Gastrocnemius medialis (tissue), 4 donors: ENCODE data around the gene GPATCH2L. TPM values are rescaled to one million over a fixed set of nuclear protein-coding genes. Genes with fewer than 3 reads are reported as not detected.

ENCODE experiments used
- ATAC-seq, 2 donors: fragments of 150-250 bp; one replicate each; pipeline ENCODE4 v1.9.1; 2016
- DNase-seq, 2 donors: peaks; one replicate each; pipeline ENCODE4 v3.0.0-alpha.2; 2019
- H3K27ac ChIP-seq, 4 donors: fragments of 200-600 bp; sonication (generic); 1 replicate in 1 of 4; 2 replicates in 3 of 4; pipeline ENCODE4 v1.5.1; 2016 to 2018; ENCODE audit warnings: mild to moderate bottlenecking in 2 of 4, moderate library complexity in 1 of 4
- H3K27me3 ChIP-seq, 3 donors: fragments of 200-600 bp; sonication (generic) in 2 of 3; 1 replicate in 1 of 3; 2 replicates in 2 of 3; pipeline versions ENCODE4 v1.5.1 to v1.6.0; 2016 to 2019; ENCODE audit warnings: mild to moderate bottlenecking in 1 of 3, moderate library complexity in 1 of 3
- H3K36me3 ChIP-seq, 2 donors: fragments of 200-600 bp; sonication (generic) in 1 of 2; one replicate each; pipeline ENCODE4 v1.5.1; 2017 to 2018
- H3K4me1 ChIP-seq, 2 donors: fragments of 200-600 bp; sonication (generic) in 1 of 2; one replicate each; pipeline ENCODE4 v1.5.1; 2016 to 2017; ENCODE audit warnings: mild to moderate bottlenecking in 2 of 2
- H3K4me3 ChIP-seq, 4 donors: fragments of 200-600 bp; sonication (generic) in 3 of 4; 1 replicate in 1 of 4; 2 replicates in 3 of 4; pipeline ENCODE4 v1.5.1; 2016 to 2019; ENCODE audit warnings: mild to moderate bottlenecking in 2 of 4
- H3K9me3 ChIP-seq, 3 donors: fragments of 200-600 bp; sonication (generic) in 2 of 3; 1 replicate in 1 of 3; 2 replicates in 2 of 3; pipeline ENCODE4 v1.5.1; 2016 to 2019
- CTCF ChIP-seq, 5 experiments: fragments of 450-650 bp in 3 of 5; fragments of 200-600 bp in 2 of 5; sonication (generic) in 2 of 5; IDR thresholded peaks in 4 of 5; conservative IDR thresholded peaks in 1 of 5; 1 replicate in 4 of 5; 2 replicates in 1 of 5; pipeline ENCODE4 v1.5.1; 2016 to 2019; ENCODE audit warnings: antibody characterized with exemption in 5 of 5, mild to moderate bottlenecking in 3 of 5, moderate library complexity in 3 of 5
- POLR2A ChIP-seq, 2 donors: fragments of 450-650 bp; IDR thresholded peaks; one replicate each; pipeline ENCODE4 v1.6.1; 2017; ENCODE audit warnings: antibody characterized with exemption in 2 of 2, mild to moderate bottlenecking in 2 of 2, moderate library complexity in 2 of 2
- in situ Hi-C, 4 donors: fragments of 200-750 bp; cut with MboI; loops; one replicate each; pipeline versions ENCODE4 v1.15.0 to v1.8.0; 2017; ENCODE audit warnings: low sequenced_read_pairs in 4 of 4
- intact Hi-C: fragments of 100-400 bp; cut with DNase I; formaldehyde crosslinking; loops from one replicate; pipeline ENCODE4 v1.15.1; 2023; ENCODE audit warnings: low total_unique reads
- total RNA-seq, 4 donors: library from RNA; depleted of rRNA; stranded (reverse); fragments of >200 nt; gene quantifications; one replicate each; pipeline versions ENCODE4 v1.1.0 to v1.2.3, GENCODE V29; 2016

GPATCH2L gene
- total RNA-seq, 4 donors from 2014 or later: 24.6 to 63.5 (median 41.9) TPM

- H3K36me3 ChIP-seq: peaks cover 5 to 29% of the 10 kb centered on the region in 2 donors
- no peak overlapping the region for H3K4me3 ChIP-seq
- no peaks in the 10 kb centered on the region for H3K4me1 ChIP-seq
- ATAC-seq: no peak
- intact Hi-C loops (no loop called here), in situ Hi-C loops (no loop called here)
- TF ChIP-seq POLR2A (IDR thresholded peaks at IDR 0.05): no peak
- no peak for TF ChIP-seq CTCF (IDR thresholded peaks at IDR 0.05 in 4 of 5, conservative IDR thresholded peaks at IDR 0.05 in 1 of 5)
- H3K27me3 ChIP-seq: no peaks in the 10 kb centered on the region
- DNase-seq: no peak
- H3K9me3 ChIP-seq: no peaks in the 10 kb centered on the region
- no peak overlapping the region for H3K27ac ChIP-seq
These were observed 54.0 kb downstream of the GPATCH2L start for GRCh38 chr14:76205708-76206107.

GRCh38 chr14:76208340-76208739, 56.6 kb downstream of the GPATCH2L start:
- intact Hi-C loops: no loop called here

GRCh38 chr14:76212242-76212641, 60.5 kb downstream of the GPATCH2L start:
- no peak for DNase-seq
- Histone ChIP-seq H3K9me3 (peaks cover 0 to 10% (median 0%) of the 10 kb centered on the region in 3 donors), H3K27me3 (no peaks in the 10 kb centered on the region), H3K4me1 (no peaks in the 10 kb centered on the region), H3K4me3 (no peak overlapping the region), H3K27ac (no peak overlapping the region), H3K36me3 (no peaks in the 10 kb centered on the region)
- in situ Hi-C loops: no loop called here
- intact Hi-C loops: no loop called here
- no peak for ATAC-seq
- TF ChIP-seq POLR2A (IDR thresholded peaks at IDR 0.05): no peak

More at GRCh38 chr14:76208340-76208739, 56.6 kb downstream of the GPATCH2L start:
- H3K36me3 ChIP-seq: peaks cover 0 to 6% of the 10 kb centered on the region in 2 donors
- no peaks in the 10 kb centered on the region for H3K27me3 ChIP-seq
- in situ Hi-C loops: no loop called here
- H3K27ac ChIP-seq: no peak overlapping the region
- no peaks in the 10 kb centered on the region for H3K4me1 ChIP-seq
- no peak overlapping the region for H3K4me3 ChIP-seq
- ATAC-seq: no peak
- TF ChIP-seq POLR2A (IDR thresholded peaks at IDR 0.05): no peak
- no peak for TF ChIP-seq CTCF (IDR thresholded peaks at IDR 0.05 in 4 of 5, conservative IDR thresholded peaks at IDR 0.05 in 1 of 5)
- H3K9me3 ChIP-seq: peaks cover 0 to 3% (median 0%) of the 10 kb centered on the region in 3 donors
- DNase-seq: no peak

GRCh38 chr14:76217179-76217578, 65.5 kb downstream of the GPATCH2L start:
- Histone ChIP-seq H3K27me3 (no peaks in the 10 kb centered on the region), H3K4me3 (no peak overlapping the region), H3K36me3 (no peaks in the 10 kb centered on the region), H3K27ac (no peak overlapping the region), H3K4me1 (no peaks in the 10 kb centered on the region), H3K9me3 (peaks cover 0 to 10% (median 0%) of the 10 kb centered on the region in 3 donors)
- in situ Hi-C loops: no loop called here
- no peak for DNase-seq
- TF ChIP-seq POLR2A (IDR thresholded peaks at IDR 0.05): no peak
- no peak for TF ChIP-seq CTCF (IDR thresholded peaks at IDR 0.05 in 4 of 5, conservative IDR thresholded peaks at IDR 0.05 in 1 of 5)
- no peak for ATAC-seq
- intact Hi-C loops: no loop called here

GRCh38 chr14:76218662-76219061, 66.9 kb downstream of the GPATCH2L start:
- no peak overlapping the region for H3K4me3 ChIP-seq
- no peaks in the 10 kb centered on the region for H3K4me1 ChIP-seq
- no peak overlapping the region for H3K27ac ChIP-seq
- DNase-seq: no peak
- ATAC-seq: no peak
- intact Hi-C loops: no loop called here
- TF ChIP-seq CTCF (IDR thresholded peaks at IDR 0.05 in 4 of 5, conservative IDR thresholded peaks at IDR 0.05 in 1 of 5) (no peak), POLR2A (IDR thresholded peaks at IDR 0.05) (no peak)
- in situ Hi-C loops: no loop called here
- no peaks in the 10 kb centered on the region for H3K36me3 ChIP-seq
- no peaks in the 10 kb centered on the region for H3K27me3 ChIP-seq
- H3K9me3 ChIP-seq: peaks cover 0 to 3% (median 0%) of the 10 kb centered on the region in 3 donors
